SU-DHL-6 (cell line): ENCODE measurements around the gene POLRMT.

Experiments used
- CTCF ChIP-seq: fragments of 200-600 bp; sonication (generic); IDR thresholded peaks from one replicate; pipeline ENCODE4 v1.5.1; 2017; ENCODE audit warnings: antibody characterized with exemption, mild to moderate bottlenecking, low read length, moderate library complexity; ENCODE audit not compliant: insufficient read depth, poor library complexity, severe bottlenecking
- EZH2phosphoT487 ChIP-seq: fragments of 200-600 bp; sonication (generic), shearing (Covaris generic); conservative IDR thresholded peaks from 2 replicates; pipeline ENCODE4 v1.6.1; 2018; ENCODE audit warnings: mild to moderate bottlenecking, antibody characterized with exemption, low read length, moderate library complexity, mixed read lengths

- TF ChIP-seq CTCF (no peak), EZH2phosphoT487 (no peak)
Observed at GRCh38 chr19:618247-618619, 15.1 kb downstream of the POLRMT start.
